ENCODE measurements around the gene PNO1. TPM values are rescaled to one million over a fixed set of nuclear protein-coding genes. Genes with fewer than 3 reads are reported as not detected.

Gene PNO1
- total RNA-seq, 1 experiment from 2014 or later = 42.1 TPM

DNA sequence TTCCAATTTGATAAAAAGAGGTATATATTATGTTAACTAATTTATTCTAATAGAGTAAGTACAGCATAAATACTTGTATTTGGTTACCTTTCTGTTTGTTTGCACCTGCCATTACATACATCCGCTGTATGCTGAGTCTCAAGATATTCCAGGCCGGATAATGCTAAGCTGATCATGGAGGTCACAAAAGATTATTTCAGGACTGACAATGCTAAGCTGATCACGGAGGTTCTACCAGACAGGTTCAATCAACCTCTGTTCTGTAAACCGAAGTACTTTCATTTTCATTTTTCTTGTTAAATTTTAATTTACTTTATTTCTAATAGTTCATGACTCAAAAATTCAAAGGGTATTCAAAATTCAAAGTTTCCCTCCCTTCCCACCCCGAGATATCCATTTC is 31.1 kb downstream of the PNO1 start:
- DNase-seq (ENCODE audit: low spot score) = no peak
- in situ Hi-C loops (cut with HindIII; ENCODE audit: low sequenced_read_pairs) = no loop called here

GRCh38 chr2:68189991-68190784 is 32.5 kb downstream of the PNO1 start:
- DNase-seq (ENCODE audit: low spot score) = no peak
- in situ Hi-C loops (cut with HindIII; ENCODE audit: low sequenced_read_pairs) = no loop called here

DNA sequence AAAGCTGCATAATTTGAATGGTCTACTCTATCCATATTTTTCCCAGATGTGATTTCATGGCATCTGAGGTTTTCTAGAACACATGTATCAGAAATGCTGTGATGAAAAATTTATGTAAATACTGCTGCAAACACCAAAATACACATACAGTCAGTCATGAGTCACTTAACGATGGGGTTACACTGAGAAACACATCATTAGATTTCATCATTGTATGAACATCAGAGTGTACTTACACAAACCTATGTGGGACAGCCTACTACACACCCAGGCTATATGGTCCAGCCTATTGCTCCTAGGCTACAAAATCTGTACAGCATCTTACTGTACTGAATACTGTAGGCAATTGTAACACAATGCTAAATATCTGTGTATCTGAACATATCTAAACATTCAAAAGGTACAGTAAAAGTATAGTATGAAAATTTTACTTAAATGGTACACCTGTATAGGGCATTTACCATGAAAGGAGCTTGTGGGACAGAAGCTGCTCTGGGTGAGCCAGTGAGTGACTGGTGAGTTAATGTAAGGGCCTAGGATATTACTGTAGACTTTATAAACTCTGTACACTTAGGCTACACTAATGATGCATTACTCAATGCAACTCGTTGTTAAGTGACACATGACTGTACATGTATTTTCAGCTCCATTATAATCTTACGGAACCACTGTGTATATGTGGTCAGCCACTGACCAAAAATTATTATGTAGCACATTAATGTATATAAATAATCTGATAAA is 33.5 kb downstream of the PNO1 start:
- in situ Hi-C loops (cut with HindIII; ENCODE audit: low sequenced_read_pairs) = no loop called here
- DNase-seq (ENCODE audit: low spot score) = no peak

GRCh38 chr2:68193144-68193543 is 35.5 kb downstream of the PNO1 start:
- in situ Hi-C loops (cut with HindIII; ENCODE audit: low sequenced_read_pairs) = no loop called here
- DNase-seq (ENCODE audit: low spot score) = no peak

DNA sequence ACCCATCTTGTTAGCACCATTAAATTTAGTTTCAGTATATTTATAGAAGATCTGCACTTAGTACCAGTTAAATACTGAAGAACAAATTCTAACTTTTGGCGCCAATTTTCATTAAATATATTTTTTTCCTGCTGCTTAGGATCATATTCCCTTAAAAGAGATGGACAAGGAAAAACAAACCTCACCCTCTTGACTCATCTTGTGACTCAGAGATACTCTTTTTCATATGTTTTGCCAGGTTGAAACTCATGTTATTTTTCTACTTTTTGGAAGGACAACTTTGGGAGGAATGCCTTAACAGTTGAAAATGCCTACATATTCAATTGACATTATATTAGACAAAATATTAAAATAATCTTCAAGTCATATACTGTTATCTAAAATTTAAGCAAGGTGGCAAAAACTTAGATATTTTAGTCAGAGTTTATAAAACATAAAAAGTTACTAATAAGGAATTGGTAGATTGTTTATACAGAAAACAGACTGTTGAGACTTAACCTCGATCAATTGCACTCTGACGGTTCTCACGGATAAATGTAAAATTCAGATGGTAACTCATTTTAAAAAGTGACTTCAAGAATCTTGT is 36.2 kb downstream of the PNO1 start:
- in situ Hi-C loops (cut with HindIII; ENCODE audit: low sequenced_read_pairs) = no loop called here
- DNase-seq (ENCODE audit: low spot score) = no peak

DNA sequence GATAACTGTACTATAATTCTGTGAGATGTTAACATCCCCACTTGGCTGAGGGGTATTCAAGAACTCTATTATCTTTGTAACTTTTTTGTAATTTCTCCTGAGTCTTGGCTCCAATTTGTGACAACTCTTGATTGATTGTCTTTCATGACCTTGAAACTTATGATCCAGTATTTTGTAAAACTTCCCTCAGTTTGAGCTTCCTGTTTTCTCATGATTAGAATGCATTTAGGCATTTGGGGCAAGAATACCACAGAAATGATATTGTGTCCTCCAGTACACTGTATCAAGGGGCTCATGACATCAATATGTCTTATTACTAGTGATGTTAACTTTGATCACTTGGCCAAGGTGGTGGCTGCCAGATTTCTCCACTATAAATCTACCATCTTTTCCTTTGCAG is 37.4 kb downstream of the PNO1 start:
- DNase-seq (ENCODE audit: low spot score) = no peak
- in situ Hi-C loops (cut with HindIII; ENCODE audit: low sequenced_read_pairs) = no loop called here

DNA sequence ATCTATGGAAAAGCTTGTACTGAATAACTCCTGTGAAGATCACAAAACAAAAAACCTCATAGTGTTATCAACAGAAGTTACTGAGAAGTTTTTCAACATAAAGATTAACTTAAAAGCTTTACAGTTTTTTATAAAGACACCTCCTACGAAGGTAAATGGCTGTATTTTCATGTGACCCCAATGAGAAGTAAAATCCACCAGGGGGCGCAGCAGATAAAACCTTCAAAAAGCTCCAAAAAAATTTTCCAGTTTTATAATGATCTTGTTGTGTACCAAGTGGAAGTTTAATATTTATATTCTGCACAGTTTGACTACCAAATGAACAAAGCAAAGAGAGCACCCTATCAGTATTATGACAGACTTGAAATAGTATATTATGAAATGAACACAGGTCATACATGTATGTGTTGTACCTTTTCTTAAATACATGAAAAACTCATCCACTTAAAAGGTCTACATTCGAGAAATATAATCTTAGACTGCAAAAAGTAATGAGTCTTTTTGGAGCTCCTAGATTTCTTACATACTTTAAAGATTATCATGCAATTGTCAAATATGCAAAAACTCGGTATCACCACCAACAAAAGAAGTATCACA is 38.5 kb downstream of the PNO1 start:
- DNase-seq (ENCODE audit: low spot score) = peak; percentile 53

DNA sequence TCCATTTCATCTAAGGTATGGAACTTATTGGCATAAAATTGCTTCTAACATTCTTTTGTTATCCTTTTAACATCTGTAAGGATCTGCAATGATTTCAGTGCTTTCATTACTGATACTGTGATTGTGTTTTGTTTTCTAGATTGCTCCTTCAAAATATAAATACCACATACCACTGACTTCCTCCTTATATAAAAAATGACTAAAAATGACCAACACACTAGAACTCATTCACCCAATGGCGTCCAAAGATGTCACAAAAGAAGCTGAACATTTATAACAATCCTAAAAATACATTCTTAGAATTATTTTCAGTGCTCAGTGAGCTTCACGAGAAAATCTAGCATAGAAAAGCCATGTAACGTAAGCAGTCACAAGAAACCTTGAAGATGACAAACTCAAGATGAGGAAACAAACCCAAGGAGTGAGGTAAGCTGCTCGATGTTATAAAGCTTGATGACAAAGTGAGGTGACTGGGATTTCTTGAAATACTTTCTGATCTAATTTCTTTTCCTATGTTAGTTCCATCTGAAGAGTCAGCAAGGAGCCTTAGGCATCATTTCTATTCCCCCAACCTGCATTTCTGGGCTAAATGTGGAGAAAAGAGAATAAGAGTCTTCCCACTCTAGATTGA is 42.6 kb downstream of the PNO1 start:
- no peak for DNase-seq (ENCODE audit: low spot score)
- in situ Hi-C loops (cut with HindIII; ENCODE audit: low sequenced_read_pairs) = no loop called here

More for the DNA sequence above, 38.5 kb downstream of the PNO1 start:
- in situ Hi-C loops (cut with HindIII; ENCODE audit: low sequenced_read_pairs) = no loop called here

GRCh38 chr2:68203587-68203986 is 45.9 kb downstream of the PNO1 start:
- no peak for DNase-seq (ENCODE audit: low spot score)
- in situ Hi-C loops (cut with HindIII; ENCODE audit: low sequenced_read_pairs) = no loop called here

- in situ Hi-C loops (cut with HindIII; ENCODE audit: low sequenced_read_pairs) = no loop called here
- no peak for DNase-seq (ENCODE audit: low spot score)
Observed at GRCh38 chr2:68206793-68207192, 49.1 kb downstream of the PNO1 start.

DNA sequence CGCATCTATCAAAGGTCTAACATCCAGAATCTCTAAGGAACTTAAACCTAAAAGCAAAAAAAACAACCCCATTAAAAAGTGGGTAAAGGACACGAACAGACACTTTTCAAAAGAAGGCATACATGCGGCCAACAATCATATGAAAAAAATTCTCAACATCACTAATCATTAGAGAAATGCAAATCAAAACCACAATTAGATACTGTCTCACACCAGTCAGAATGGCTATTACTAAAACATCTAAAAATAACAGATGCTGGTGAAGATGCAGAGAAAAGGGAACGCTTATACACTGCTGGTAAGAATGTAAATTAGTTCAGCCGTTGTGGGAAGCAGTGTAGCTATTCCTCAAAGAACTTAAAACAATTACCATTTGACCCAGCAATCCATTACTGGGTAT is 56.7 kb downstream of the PNO1 start:
- DNase-seq (ENCODE audit: low spot score) = no peak
- in situ Hi-C loops (cut with HindIII; ENCODE audit: low sequenced_read_pairs) = no loop called here

DNA sequence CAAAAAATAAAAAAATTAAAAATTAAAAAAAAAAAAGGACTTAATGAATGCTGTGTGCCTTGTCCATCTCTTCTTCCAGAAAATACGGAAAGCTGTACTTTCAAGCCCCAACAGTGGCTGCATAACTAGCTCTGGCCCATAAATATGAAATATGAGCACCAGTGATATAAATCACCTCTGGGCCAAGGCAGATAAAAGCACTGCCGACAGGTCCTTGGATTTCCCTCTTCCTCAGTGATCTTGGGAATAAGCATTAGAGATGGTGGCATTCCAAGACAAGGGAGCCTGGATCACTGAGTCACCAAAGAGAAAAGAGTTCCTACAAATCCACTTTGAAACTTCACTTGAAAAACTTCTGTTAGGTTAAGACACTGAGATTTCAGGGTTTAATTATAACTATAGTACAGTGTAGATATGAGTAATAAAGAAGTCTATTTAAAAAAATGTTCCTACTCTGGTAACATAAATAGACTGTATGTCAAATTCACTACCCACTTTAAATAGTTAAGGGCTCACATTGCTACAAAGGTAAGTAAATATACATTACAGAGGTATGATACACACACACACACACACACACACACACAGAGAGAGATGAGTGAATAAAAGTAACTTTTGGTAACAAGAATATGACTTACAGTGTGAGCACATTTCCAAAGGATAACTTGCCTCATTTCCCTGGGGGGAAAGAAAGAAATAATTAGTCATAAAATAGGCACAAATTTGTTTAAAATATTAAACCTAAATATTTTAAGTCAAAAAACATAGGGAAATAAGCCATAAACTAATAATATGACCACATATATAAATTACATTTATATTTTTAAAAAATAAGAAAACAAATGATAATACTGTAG is 59.0 kb downstream of the PNO1 start:
- in situ Hi-C loops (cut with HindIII; ENCODE audit: low sequenced_read_pairs) = no loop called here
- no peak for DNase-seq (ENCODE audit: low spot score)

DNA sequence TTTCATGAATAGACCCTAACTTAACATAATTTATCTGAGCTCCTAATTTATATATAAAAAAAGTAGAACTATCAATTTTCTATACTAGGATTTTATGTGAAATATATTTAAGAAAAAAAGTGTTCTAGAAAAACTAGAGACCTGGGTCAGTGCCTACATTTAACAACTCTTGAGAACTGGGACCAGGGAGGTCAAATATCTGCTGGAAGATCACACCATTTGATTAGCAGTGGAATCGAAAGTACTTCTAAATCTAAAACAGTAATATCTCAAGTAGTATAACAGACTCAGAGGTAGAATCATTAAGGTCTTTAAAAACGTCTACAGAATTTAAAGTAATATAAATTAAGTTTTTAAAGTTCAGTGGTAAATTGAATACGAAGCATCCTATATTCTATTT is 60.0 kb downstream of the PNO1 start:
- in situ Hi-C loops (cut with HindIII; ENCODE audit: low sequenced_read_pairs) = no loop called here
- no peak for DNase-seq (ENCODE audit: low spot score)

DNA sequence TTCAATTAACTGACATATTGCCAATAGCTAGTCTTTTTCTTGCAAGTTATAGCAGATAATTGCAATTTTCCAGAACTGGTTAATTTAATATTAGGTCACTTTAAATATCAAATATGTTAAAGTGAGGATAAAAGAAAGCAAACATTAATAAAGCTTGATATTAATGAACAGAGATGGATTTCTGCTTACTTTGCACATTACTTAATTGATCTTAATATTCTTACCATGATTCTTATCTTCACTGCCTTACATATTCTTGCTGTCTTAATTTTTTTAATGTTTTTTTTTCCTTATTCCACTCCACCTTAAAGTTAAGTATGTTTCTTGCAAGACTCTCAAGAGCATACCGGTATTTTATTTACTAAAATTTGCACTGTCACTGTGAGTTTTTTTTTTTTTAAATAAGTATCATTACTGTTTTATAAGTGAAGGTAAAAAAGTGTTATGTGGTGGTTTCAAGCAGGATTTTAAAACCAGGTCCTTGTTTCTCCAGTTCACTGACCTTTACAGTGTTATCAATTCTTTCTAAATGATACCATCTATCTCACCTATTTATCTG is 60.7 kb downstream of the PNO1 start:
- in situ Hi-C loops (cut with HindIII; ENCODE audit: low sequenced_read_pairs) = no loop called here
- no peak for DNase-seq (ENCODE audit: low spot score)

DNA sequence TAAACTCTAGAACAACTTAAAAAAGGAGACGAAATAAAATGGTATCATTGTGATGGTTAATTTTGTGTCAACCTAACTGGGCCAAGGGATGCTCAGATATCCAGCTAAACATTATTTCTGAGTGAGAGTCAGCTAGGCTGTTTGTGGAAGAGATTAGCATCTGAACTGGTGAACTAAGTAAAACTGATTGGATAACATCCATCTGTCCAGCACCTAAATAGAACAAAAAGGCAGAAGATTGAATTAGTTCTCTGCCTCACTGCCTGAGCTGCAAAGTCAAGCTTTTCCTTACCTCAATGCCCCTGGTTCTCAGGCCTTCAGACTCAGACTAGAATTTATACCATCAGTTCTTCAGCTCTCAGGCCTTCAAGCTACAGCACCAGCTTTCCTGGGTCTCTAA is 64.6 kb downstream of the PNO1 start:
- peak; percentile 40 for DNase-seq (ENCODE audit: low spot score)
- in situ Hi-C loops (cut with HindIII; ENCODE audit: low sequenced_read_pairs) = no loop called here

DNA sequence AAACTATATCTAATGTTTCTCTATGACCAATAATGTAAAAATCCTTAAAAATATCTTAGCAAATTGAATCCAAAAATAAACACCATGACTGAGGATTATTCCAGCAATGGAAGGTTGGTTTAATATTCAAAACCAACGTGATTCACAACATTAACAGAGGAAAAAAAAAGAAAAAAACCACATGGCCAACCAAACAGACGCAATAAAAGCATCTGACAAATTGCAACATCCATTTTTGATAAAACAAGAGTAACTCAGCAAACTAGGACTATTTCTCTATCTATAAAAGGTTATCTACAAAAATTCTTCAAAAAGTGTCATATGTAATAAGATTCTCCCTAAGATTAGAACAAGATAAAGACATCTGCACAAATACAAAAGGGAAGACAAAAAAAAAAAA is 65.7 kb downstream of the PNO1 start:
- no peak for DNase-seq (ENCODE audit: low spot score)
- in situ Hi-C loops (cut with HindIII; ENCODE audit: low sequenced_read_pairs) = no loop called here

DNA sequence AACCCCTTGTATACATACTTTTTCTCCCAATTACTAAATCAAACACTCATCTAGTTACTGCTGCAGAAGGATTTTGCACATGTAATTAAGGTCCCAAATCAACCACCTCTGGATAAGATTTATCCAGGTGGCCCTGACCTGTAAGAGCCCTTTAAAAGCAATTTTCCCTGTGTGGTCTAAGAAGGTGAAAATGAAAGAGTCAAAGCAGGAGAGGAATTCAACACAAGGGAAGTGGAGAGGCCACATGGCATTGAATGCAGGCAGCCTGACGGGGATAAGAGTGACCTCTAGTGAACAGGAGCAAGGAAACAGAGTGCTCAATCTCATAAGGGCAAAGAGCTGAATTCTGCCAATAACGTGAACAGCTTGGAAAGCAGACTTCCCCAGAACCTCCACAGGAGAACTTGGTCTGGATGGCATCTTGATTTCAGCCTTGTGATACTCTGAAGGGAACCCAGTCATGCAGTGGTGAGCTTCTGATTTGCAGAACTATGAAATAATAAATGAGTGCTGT is 67.5 kb downstream of the PNO1 start:
- in situ Hi-C loops (cut with HindIII; ENCODE audit: low sequenced_read_pairs) = no loop called here

More for the DNA sequence above, 67.5 kb downstream of the PNO1 start:
- DNase-seq (ENCODE audit: low spot score) = peak; percentile 71
